ENCODE measurements around the gene RTL1. TPM values are rescaled to one million over a fixed set of nuclear protein-coding genes. Genes with fewer than 3 reads are reported as not detected.

Gene RTL1
- total and polyA plus RNA-seq, 2 of the 13 experiments (the other 11 are each of a cell fraction or from before 2014, with no cell fraction given) = not detected

DNA sequence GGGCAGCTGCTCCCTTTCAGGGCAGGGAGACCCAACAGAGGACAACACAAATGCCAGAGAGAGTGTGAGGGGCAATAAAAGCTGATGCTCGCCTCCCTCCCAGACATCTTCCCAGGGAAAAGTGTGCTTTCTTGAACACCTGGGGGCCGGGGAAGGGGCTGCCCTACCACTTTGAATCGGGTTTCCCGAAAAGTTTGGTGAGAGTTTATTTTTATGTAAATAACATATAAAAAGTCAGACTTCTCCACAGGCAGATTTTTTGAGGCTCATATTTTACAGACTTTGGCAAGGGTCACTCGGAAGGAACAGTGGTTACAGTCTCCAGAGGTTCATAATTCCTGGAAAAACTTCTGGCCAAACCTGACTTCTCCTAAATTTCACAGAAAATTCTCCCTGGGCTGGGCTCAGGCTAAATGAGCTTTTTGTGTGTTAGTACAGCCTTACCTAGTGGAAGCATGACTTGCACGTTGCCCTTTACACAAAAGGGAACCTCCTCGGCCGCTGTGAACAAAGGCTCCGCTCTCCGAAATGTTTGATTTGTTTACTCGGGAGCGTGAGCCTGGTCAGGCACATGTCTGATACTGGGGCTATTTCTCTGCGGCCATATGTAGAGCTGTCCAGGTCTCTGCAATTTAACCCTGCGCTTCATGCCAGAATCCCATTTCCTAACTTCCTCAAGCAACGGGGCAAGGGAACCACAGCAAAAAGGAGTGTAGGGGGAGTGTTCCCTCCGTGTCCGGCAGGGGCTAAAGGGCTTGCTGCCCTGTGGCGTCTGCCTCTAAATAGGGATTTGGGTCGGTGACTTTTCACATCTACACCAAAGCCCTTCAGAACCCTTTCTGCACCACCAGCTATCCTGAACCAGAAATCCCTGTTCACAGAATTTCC lies 3.4 kb downstream of the RTL1 start (continued):
- TF ChIP-seq, protein P1, sequence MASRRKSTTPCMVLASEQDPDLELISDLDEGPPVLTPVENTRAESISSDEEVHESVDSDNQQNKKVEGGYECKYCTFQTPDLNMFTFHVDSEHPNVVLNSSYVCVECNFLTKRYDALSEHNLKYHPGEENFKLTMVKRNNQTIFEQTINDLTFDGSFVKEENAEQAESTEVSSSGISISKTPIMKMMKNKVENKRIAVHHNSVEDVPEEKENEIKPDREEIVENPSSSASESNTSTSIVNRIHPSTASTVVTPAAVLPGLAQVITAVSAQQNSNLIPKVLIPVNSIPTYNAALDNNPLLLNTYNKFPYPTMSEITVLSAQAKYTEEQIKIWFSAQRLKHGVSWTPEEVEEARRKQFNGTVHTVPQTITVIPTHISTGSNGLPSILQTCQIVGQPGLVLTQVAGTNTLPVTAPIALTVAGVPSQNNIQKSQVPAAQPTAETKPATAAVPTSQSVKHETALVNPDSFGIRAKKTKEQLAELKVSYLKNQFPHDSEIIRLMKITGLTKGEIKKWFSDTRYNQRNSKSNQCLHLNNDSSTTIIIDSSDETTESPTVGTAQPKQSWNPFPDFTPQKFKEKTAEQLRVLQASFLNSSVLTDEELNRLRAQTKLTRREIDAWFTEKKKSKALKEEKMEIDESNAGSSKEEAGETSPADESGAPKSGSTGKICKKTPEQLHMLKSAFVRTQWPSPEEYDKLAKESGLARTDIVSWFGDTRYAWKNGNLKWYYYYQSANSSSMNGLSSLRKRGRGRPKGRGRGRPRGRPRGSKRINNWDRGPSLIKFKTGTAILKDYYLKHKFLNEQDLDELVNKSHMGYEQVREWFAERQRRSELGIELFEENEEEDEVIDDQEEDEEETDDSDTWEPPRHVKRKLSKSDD (CRISPR knock-in tag; IDR thresholded peaks at IDR 0.05; ENCODE audit: low read depth) = peak; percentile 20; the same call in 1 of the 2 replicates
- TF ChIP-seq BORCS8-MEF2B (CRISPR knock-in tag; IDR thresholded peaks at IDR 0.05) (peak; percentile 43; the same call in 1 of the 2 replicates), EEA1 (CRISPR knock-in tag; IDR thresholded peaks at IDR 0.05; ENCODE audit: borderline replicate concordance) (no peak), KAT7 (CRISPR knock-in tag; IDR thresholded peaks at IDR 0.05; ENCODE audit: borderline replicate concordance) (0 out of 2 replicates have a peak, but pooled peaks have one; percentile 33), PHF21A (CRISPR knock-in tag; IDR thresholded peaks at IDR 0.05) (peak; percentile 60), FOXP1 (IDR thresholded peaks at IDR 0.05) (no peak), FOXP1 (CRISPR knock-in tag; IDR thresholded peaks at IDR 0.05) (peak; percentile 75), ZNF333 (CRISPR knock-in tag; IDR thresholded peaks at IDR 0.05; ENCODE audit: borderline replicate concordance) (no peak), ELF3 (CRISPR knock-in tag; IDR thresholded peaks at IDR 0.05) (peak; percentile 34; the same call in 1 of the 2 replicates), ZNF619 (CRISPR knock-in tag; IDR thresholded peaks at IDR 0.05) (0 out of 2 replicates have a peak, but pooled peaks have one; percentile 58), GATAD2A (CRISPR knock-in tag; IDR thresholded peaks at IDR 0.05) (peak; percentile 67), ZBTB33 (CRISPR knock-in tag; IDR thresholded peaks at IDR 0.05) (peak; percentile 17; the same call in 1 of the 2 replicates), SOX13 (IDR thresholded peaks at IDR 0.05) (peak; percentile 72), SOX13 (CRISPR knock-in tag; conservative IDR thresholded peaks at IDR 0.05 in 1 of 2, IDR thresholded peaks at IDR 0.05 in 1 of 2) (peak in 1 of 2 experiments; percentile 91; a peak in 2 of 4 replicates), BRF2 (CRISPR knock-in tag; IDR thresholded peaks at IDR 0.05) (0 out of 2 replicates have a peak, but pooled peaks have one; percentile 53), MIER2 (CRISPR knock-in tag; IDR thresholded peaks at IDR 0.05) (peak; percentile 54; the same call in 1 of the 2 replicates), HOXA5 (CRISPR knock-in tag; IDR thresholded peaks at IDR 0.05) (0 out of 2 replicates have a peak, but pooled peaks have one; percentile 14), TCF7 (IDR thresholded peaks at IDR 0.05; ENCODE audit: low read depth) (peak; percentile 85), HNF4G (IDR thresholded peaks at IDR 0.05; ENCODE audit: borderline replicate concordance, low read depth, low read length) (peak; percentile 58; the same call in 1 of the 2 replicates), HNF4G (CRISPR knock-in tag; IDR thresholded peaks at IDR 0.05; ENCODE audit: borderline replicate concordance, low read depth) (no peak), ZNF263 (CRISPR knock-in tag; IDR thresholded peaks at IDR 0.05) (0 out of 2 replicates have a peak, but pooled peaks have one; percentile 53), ZKSCAN8 (CRISPR knock-in tag; IDR thresholded peaks at IDR 0.05; ENCODE audit: borderline replicate concordance) (peak; percentile 68; the same call in 1 of the 2 replicates)
- TF ChIP-seq, protein P2, sequence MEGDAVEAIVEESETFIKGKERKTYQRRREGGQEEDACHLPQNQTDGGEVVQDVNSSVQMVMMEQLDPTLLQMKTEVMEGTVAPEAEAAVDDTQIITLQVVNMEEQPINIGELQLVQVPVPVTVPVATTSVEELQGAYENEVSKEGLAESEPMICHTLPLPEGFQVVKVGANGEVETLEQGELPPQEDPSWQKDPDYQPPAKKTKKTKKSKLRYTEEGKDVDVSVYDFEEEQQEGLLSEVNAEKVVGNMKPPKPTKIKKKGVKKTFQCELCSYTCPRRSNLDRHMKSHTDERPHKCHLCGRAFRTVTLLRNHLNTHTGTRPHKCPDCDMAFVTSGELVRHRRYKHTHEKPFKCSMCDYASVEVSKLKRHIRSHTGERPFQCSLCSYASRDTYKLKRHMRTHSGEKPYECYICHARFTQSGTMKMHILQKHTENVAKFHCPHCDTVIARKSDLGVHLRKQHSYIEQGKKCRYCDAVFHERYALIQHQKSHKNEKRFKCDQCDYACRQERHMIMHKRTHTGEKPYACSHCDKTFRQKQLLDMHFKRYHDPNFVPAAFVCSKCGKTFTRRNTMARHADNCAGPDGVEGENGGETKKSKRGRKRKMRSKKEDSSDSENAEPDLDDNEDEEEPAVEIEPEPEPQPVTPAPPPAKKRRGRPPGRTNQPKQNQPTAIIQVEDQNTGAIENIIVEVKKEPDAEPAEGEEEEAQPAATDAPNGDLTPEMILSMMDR (CRISPR knock-in tag; IDR thresholded peaks at IDR 0.05) = no peak
